Neural crest cell (in vitro differentiated cells): ENCODE data around the gene IQCE. TPM values are rescaled to one million over a fixed set of nuclear protein-coding genes. Genes with fewer than 3 reads are reported as not detected.

ENCODE experiments used
- DNase-seq: peaks from one replicate; pipeline ENCODE4 v3.0.0; 2021; ENCODE audit warnings: low read depth, mixed read lengths, low spot score
- H3K27ac Mint-ChIP-seq: one replicate; pipeline ENCODE4 v1.8.0; 2021; ENCODE audit warnings: mild to moderate bottlenecking, mixed read lengths; ENCODE audit not compliant: unreplicated experiment
- H3K27me3 Mint-ChIP-seq: 2 replicates; pipeline ENCODE4 v1.8.0; 2021; ENCODE audit warnings: low read depth, mild to moderate bottlenecking, mixed read lengths
- H3K36me3 Mint-ChIP-seq: 2 replicates; pipeline ENCODE4 v1.8.0; 2021; ENCODE audit warnings: low read depth, mild to moderate bottlenecking, mixed read lengths
- H3K4me1 Mint-ChIP-seq: 2 replicates; pipeline ENCODE4 v1.8.0; 2021; ENCODE audit warnings: mixed read lengths
- H3K4me3 Mint-ChIP-seq: one replicate; pipeline ENCODE4 v1.8.0; 2021; ENCODE audit warnings: mild to moderate bottlenecking, mixed read lengths
- H3K9me3 Mint-ChIP-seq: 2 replicates; pipeline ENCODE4 v1.8.0; 2021; ENCODE audit warnings: mixed read lengths
- CTCF ChIP-seq: fragments of 200-600 bp; sonication (generic); conservative IDR thresholded peaks from 2 replicates; pipeline ENCODE4 v1.5.0; 2021; ENCODE audit warnings: antibody characterized with exemption, mild to moderate bottlenecking
- total RNA-seq: library from RNA; stranded (reverse); gene quantifications from 2 replicates; pipeline ENCODE4 v1.2.1, GENCODE V29; 2021

Gene IQCE
- total RNA-seq, 1 donor from 2014 or later: 22.4 TPM

- no peak for DNase-seq
- no peak overlapping the region for H3K27ac Mint-ChIP-seq
- H3K4me1 Mint-ChIP-seq: no peaks in the 10 kb centered on the region
- no peak for TF ChIP-seq CTCF
- H3K27me3 Mint-ChIP-seq: no peaks in the 10 kb centered on the region
- H3K9me3 Mint-ChIP-seq: no peaks in the 10 kb centered on the region
- peaks cover 2% of the 10 kb centered on the region for H3K36me3 Mint-ChIP-seq
- peak overlapping the region; percentile 12 for H3K4me3 Mint-ChIP-seq
These were observed 20.6 kb upstream of the IQCE start for GRCh38 chr7:2537981-2538851.

- no peak overlapping the region for H3K27ac Mint-ChIP-seq
- no peak overlapping the region for H3K4me3 Mint-ChIP-seq
- H3K4me1 Mint-ChIP-seq: no peaks in the 10 kb centered on the region
- no peak for DNase-seq
- H3K9me3 Mint-ChIP-seq: no peaks in the 10 kb centered on the region
- H3K36me3 Mint-ChIP-seq: no peaks in the 10 kb centered on the region
- H3K27me3 Mint-ChIP-seq: no peaks in the 10 kb centered on the region
- no peak for TF ChIP-seq CTCF
These were observed 19.5 kb upstream of the IQCE start for GRCh38 chr7:2539031-2539911.

- H3K27ac Mint-ChIP-seq: no peak overlapping the region
These were observed 18.6 kb upstream of the IQCE start for GRCh38 chr7:2540133-2540532.

GRCh38 chr7:2540641-2541051, 18.1 kb upstream of the IQCE start:
- no peak for TF ChIP-seq CTCF
- Mint-ChIP-seq H3K27me3 (no peaks in the 10 kb centered on the region), H3K36me3 (no peaks in the 10 kb centered on the region), H3K4me1 (no peaks in the 10 kb centered on the region), H3K9me3 (no peaks in the 10 kb centered on the region), H3K4me3 (no peak overlapping the region), H3K27ac (no peak overlapping the region)
- no peak for DNase-seq

More at GRCh38 chr7:2540133-2540532, 18.6 kb upstream of the IQCE start:
- no peak for DNase-seq
- TF ChIP-seq CTCF: no peak
- H3K9me3 Mint-ChIP-seq: no peaks in the 10 kb centered on the region
- no peaks in the 10 kb centered on the region for H3K4me1 Mint-ChIP-seq
- no peaks in the 10 kb centered on the region for H3K36me3 Mint-ChIP-seq
- H3K27me3 Mint-ChIP-seq: no peaks in the 10 kb centered on the region
- H3K4me3 Mint-ChIP-seq: no peak overlapping the region

GRCh38 chr7:2541291-2542010, 17.3 kb upstream of the IQCE start:
- no peak for DNase-seq
- Mint-ChIP-seq H3K4me1 (no peaks in the 10 kb centered on the region), H3K4me3 (no peak overlapping the region), H3K36me3 (no peaks in the 10 kb centered on the region), H3K27ac (no peak overlapping the region), H3K9me3 (no peaks in the 10 kb centered on the region), H3K27me3 (no peaks in the 10 kb centered on the region)
- no peak for TF ChIP-seq CTCF
